T-helper 2 cell treated with Interferon-gamma antibody and Interleukin-4, amounts not matched to agents 100 ng/mL and 5 ng/mL, for 36 hours (primary cell): ENCODE results near the gene UBE2D2. TPM values are rescaled to one million over a fixed set of nuclear protein-coding genes. Genes with fewer than 3 reads are reported as not detected.

Source experiments
- intact Hi-C: fragments of 100-400 bp; cut with micrococcal nuclease; formaldehyde crosslinking; loops from one replicate; pipeline ENCODE4 v1.15.1; 2023
- total RNA-seq: library from RNA; stranded (reverse); gene quantifications from 2 replicates; pipeline ENCODE4 v1.2.3, GENCODE V29; 2022

The UBE2D2 gene
- total RNA-seq, 1 donor from 2014 or later: 228 TPM

- intact Hi-C loops: no loop called here
Measured at GRCh38 chr5:139657363-139658321, 96.5 kb downstream of the UBE2D2 start.

- intact Hi-C loops: no loop called here
Measured at GRCh38 chr5:139658501-139658927, 97.4 kb downstream of the UBE2D2 start.

- intact Hi-C loops: no loop called here
Measured at GRCh38 chr5:139658928-139659667, 98.0 kb downstream of the UBE2D2 start.

- intact Hi-C loops: no loop called here
Measured at GRCh38 chr5:139659695-139660101, 98.6 kb downstream of the UBE2D2 start.

GRCh38 chr5:139660105-139660922 lies 99.2 kb downstream of the UBE2D2 start:
- intact Hi-C loops: no loop called here

- intact Hi-C loops: no loop called here
Measured at GRCh38 chr5:139660923-139661814, 100.0 kb downstream of the UBE2D2 start.

- intact Hi-C loops: no loop called here
Measured at GRCh38 chr5:139662617-139663016, 101.5 kb downstream of the UBE2D2 start.

- intact Hi-C loops: no loop called here
Measured at GRCh38 chr5:139663207-139664085, 102.3 kb downstream of the UBE2D2 start.

GRCh38 chr5:139664086-139664693 lies 103.1 kb downstream of the UBE2D2 start:
- intact Hi-C loops: no loop called here

- intact Hi-C loops: no loop called here
Measured at GRCh38 chr5:139664727-139665351, 103.7 kb downstream of the UBE2D2 start.

GRCh38 chr5:139665626-139666025 lies 104.5 kb downstream of the UBE2D2 start:
- intact Hi-C loops: no loop called here

- intact Hi-C loops: no loop called here
Measured at GRCh38 chr5:139666551-139666950, 105.4 kb downstream of the UBE2D2 start.

- intact Hi-C loops: no loop called here
Measured at GRCh38 chr5:139667001-139667729, 106.0 kb downstream of the UBE2D2 start.

GRCh38 chr5:139667730-139668063 lies 106.6 kb downstream of the UBE2D2 start:
- intact Hi-C loops: no loop called here

- intact Hi-C loops: no loop called here
Measured at GRCh38 chr5:139668064-139668880, 107.1 kb downstream of the UBE2D2 start.

GRCh38 chr5:139668924-139669661 lies 108.0 kb downstream of the UBE2D2 start:
- intact Hi-C loops: no loop called here
